OCI-LY3 (cell line): ENCODE data around the gene CAMKK1.

Source experiments
- CTCF ChIP-seq: fragments of 200-600, 300-600 bp; sonication (generic); IDR thresholded peaks from 2 replicates; pipeline ENCODE4 v1.5.1; 2014; ENCODE audit warnings: antibody characterized with exemption, low read length, low read depth
- EZH2phosphoT487 ChIP-seq: fragments of 200-600 bp; shearing (Covaris generic); IDR thresholded peaks from 2 replicates; pipeline ENCODE4 v1.6.1; 2018; ENCODE audit warnings: antibody characterized with exemption, mixed run types, low read depth

GRCh38 chr17:3922765-3923164 lies 29.9 kb upstream of the CAMKK1 start:
- TF ChIP-seq EZH2phosphoT487, result no peak
- TF ChIP-seq CTCF, result no peak
